Right ventricle myocardium superior (tissue), 1 donor: Measurements from ENCODE around the gene RPS6KL1. TPM values are rescaled to one million over a fixed set of nuclear protein-coding genes. Genes with fewer than 3 reads are reported as not detected.

Experiments
- ATAC-seq: fragments of 200-7000 bp; cut with Tn5 transposase; one replicate; pipeline ENCODE4 v1.9.1; 2020; ENCODE audit warnings: mild to moderate bottlenecking; ENCODE audit not compliant: poor library complexity
- DNase-seq: peaks from one replicate; pipeline ENCODE4 v3.0.0-alpha.2; 2020
- intact Hi-C: fragments of 100-400 bp; cut with DNase I; formaldehyde crosslinking; loops from one replicate; pipeline ENCODE4 v1.11.2; 2022
- total RNA-seq: library from RNA; stranded (reverse); fragmentation: NEBNext Ultra II Directional; extraction: Animal tissue kit (Norgen Biotek cat#: 25700); gene quantifications from one replicate; pipeline ENCODE4 v1.2.1, GENCODE V29; 2021
- donor health status: DM: no; HTN: yes; CAD: no; lungs with severe emphysema.

Gene RPS6KL1
- total RNA-seq, 1 donor from 2014 or later = 16.8 TPM

DNA sequence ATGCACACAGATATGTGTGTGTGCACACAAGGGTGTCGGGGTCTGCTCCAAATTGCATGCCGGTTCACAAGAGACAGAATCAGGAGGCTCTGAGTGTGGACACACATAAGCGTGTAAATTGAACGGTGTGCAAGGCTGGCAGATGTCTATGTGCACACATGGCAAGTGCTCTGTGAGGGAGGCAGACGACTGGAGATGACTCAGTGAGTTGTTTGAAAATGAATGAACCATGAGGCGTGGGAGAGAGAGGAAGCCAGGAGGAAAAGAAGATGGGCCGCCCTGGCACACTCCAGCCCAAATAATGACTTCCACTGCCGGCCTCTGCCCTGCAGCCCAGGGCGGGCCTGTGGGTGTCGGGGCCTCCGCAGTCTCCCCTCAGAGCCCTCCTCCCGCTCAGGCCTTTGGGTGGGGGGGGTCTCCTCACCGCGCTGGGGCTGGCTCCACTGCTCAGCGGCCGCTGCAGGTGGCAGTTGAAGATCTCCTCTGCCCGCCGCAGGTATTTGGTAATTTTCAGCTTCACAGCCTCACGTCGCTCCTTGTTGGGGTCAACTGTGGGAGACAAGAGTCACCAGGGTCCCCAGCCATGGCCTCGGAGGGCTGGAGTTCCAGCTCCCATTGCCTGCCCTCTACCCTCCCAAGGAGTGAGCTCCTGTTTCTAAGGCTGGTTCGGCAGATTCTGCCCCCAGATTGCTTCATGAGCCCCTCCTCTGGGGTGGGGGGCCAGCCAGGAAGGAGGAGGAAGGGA lies 3.5 kb downstream of the RPS6KL1 start:
- intact Hi-C loops = no loop called here
- ATAC-seq = no peak
- no peak for DNase-seq

DNA sequence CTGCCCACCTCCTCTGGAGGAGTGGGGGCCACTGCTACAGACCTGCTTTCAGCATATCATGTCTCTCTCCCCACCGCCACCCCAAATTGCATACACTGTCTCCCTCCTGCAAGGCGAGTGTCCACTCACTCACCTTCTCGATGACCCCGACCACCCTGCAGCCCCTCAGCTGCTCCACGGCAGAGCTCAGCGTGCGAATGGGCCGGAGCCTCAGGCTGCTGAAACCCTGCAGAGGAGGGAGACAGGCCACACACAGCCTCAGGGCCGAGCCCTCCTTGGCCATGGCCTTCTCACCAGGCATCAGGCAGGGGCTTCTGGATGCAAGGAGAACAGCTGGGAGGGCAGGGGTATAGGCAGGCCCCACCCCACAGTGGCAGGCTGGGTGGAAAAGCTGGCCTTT lies 4.7 kb downstream of the RPS6KL1 start:
- ATAC-seq = no peak
- intact Hi-C loops = no loop called here
- DNase-seq = no peak

GRCh38 chr14:74917646-74918081 lies 5.4 kb downstream of the RPS6KL1 start:
- DNase-seq (peak; percentile 89), ATAC-seq (peak; percentile 66)
- intact Hi-C loops = no loop called here

GRCh38 chr14:74917178-74917543 lies 5.9 kb downstream of the RPS6KL1 start:
- DNase-seq (no peak), ATAC-seq (peak; percentile 16)
- intact Hi-C loops = no loop called here

DNA sequence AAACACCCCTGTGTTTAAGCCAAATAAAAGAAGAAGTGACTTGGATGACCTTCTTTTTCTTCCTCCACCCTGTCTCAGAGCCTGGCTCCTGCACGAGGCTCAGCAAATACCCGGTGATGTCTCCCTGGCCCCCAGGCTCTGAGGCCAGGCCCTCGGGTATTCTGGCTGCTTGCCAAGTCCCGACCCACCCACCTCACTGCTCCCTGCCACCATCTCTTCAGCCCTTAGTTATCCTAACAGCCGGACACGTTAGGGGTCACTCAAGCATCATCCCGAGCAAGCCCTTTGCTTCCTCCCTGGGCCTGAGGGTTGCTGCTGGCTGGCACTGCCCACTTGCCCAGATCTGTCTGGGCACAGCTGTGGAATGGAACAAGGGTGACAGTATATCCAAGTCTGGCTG lies 7.2 kb downstream of the RPS6KL1 start:
- intact Hi-C loops = no loop called here
- ATAC-seq (no peak), DNase-seq (no peak)

- intact Hi-C loops = no loop called here
- DNase-seq = no peak
- ATAC-seq = no peak
These were observed 7.6 kb downstream of the RPS6KL1 start for GRCh38 chr14:74915426-74915825.

DNA sequence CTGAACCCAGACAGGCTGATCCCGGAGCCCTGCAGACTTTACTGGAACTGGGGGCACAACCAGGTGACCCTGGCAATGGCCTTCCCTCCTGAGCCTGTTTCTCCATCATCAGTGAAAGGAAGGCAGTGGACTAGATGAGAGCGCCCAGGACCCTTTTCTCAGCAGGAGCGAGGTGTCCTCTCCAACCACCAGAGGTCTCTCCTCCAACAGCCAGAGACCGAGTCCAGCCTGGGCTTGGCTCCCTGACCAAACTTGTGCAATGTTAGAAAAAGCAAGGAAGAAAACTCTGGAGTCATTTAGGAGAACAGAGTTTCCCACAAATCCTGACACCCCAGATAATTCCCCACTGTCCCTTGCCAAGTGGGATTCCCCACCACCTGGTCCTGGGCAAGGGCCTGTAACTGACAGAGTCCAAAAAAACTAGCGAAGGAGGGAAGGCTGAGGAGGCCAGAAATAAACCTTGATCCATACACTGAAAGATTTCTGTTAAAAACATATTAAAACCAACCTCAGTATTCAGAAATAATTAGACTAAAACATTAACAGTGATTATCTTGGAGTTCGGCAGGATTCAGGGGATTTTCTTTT lies 9.0 kb downstream of the RPS6KL1 start:
- intact Hi-C loops = loop anchor here (2.0 kb wide), 1 partner anchor 177 kb away; no protein-coding TSS in a partner anchor
- peak; percentile 82 for DNase-seq
- peak; percentile 37 for ATAC-seq

GRCh38 chr14:74913393-74913910 lies 9.6 kb downstream of the RPS6KL1 start:
- ATAC-seq (no peak), DNase-seq (no peak)
- intact Hi-C loops = loop anchor here (2.0 kb wide), 1 partner anchor 177 kb away; no protein-coding TSS in a partner anchor

- DNase-seq (no peak), ATAC-seq (no peak)
- intact Hi-C loops = loop anchor here (2.0 kb wide), 1 partner anchor 178 kb away; no protein-coding TSS in a partner anchor
These were observed 10.3 kb downstream of the RPS6KL1 start for GRCh38 chr14:74912801-74913200.

DNA sequence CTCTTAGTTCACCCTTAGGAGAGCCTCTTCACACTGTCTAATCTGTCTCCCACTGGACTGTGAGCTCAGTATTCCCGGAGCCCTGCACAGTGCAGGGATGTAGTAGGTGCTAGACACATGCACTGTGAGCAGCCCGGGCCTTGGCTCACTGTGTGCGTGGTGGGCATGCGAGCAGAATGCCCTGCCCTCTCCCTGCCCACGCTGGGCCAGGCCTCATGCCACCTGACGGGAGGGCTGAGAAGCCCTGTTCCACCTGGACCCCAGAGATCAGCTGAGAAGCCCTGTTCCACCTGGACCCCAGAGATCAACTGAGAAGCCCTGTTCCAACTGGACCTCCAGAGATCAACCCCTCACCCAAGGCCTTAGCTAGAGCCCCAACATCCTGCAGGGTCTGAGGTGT lies 10.9 kb downstream of the RPS6KL1 start:
- intact Hi-C loops = loop anchor here (2.0 kb wide), 1 partner anchor 179 kb away; no protein-coding TSS in a partner anchor
- DNase-seq (no peak), ATAC-seq (no peak)

DNA sequence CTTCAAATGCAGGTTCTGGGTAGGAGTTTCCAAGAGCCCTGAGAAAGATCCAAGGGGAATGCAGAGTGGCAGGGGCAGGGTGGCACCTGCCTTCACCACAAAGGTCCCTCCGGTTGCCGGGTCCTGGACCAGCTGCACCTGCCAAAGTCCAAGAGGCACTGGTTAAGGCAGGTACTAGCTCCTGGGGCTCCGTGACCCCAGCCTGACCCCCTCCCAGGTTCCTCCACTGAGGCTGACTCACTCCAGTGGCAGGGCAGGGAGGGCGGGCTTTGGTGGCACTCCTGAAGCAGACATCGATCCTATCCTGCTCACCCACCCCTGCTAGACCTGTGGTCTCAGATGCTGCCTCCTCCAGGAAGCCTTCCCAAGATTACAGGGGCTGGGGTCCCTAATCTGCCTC lies 11.4 kb downstream of the RPS6KL1 start:
- intact Hi-C loops = loop anchor here (2.0 kb wide), 1 partner anchor 179 kb away; no protein-coding TSS in a partner anchor
- no peak for DNase-seq
- ATAC-seq = no peak

DNA sequence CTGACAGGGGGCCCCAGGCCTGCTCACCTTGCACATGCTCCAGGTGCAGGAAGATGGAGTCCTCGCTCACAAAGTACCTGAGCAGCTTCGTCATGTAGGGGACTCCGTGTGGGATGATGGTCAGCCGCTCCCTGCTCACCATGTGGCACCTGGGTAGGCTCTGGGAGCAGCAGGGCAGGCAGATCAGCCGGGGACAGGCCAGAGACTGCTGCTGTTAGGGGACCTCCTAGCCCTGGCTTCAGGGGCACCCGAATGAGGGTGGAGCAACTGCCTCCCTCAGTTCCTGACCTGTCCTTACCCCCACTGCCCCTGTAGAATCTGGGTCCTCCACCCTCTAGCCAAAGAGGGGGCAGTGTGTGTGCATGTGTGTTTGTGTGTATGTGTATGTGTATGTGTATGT lies 11.8 kb downstream of the RPS6KL1 start:
- intact Hi-C loops = no loop called here
- DNase-seq (no peak), ATAC-seq (no peak)

- no peak for ATAC-seq
- intact Hi-C loops = no loop called here
- DNase-seq = no peak
These were observed 12.5 kb downstream of the RPS6KL1 start for GRCh38 chr14:74910556-74910955.

GRCh38 chr14:74909911-74910310 lies 13.1 kb downstream of the RPS6KL1 start:
- intact Hi-C loops = no loop called here
- no peak for DNase-seq
- ATAC-seq = no peak

- intact Hi-C loops = no loop called here
- no peak for DNase-seq
- no peak for ATAC-seq
These were observed 13.6 kb downstream of the RPS6KL1 start for GRCh38 chr14:74909501-74909900.

- ATAC-seq = no peak
- intact Hi-C loops = no loop called here
- no peak for DNase-seq
These were observed 14.2 kb downstream of the RPS6KL1 start for GRCh38 chr14:74908861-74909341.

DNA sequence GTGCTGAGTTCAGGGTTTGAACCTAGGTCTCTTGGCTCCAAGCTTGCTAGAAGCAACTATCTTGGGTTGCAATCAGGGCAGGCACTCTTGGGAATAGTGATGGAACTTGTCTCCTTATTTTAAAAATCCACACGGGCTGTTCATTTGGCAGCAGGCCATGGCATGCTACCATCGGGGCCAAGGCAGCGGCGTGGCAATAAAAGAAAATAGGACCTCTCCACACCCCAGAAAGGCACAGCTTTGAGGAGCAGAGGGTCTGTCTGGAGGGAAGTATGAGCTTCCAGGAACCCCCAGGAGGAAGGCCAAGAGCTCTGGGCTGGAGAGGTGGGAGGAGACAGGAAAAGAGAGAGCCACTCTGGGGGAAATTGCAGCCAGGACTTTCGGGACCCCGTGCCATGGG lies 15.3 kb downstream of the RPS6KL1 start:
- DNase-seq (no peak), ATAC-seq (peak; percentile 4)
- intact Hi-C loops = no loop called here

DNA sequence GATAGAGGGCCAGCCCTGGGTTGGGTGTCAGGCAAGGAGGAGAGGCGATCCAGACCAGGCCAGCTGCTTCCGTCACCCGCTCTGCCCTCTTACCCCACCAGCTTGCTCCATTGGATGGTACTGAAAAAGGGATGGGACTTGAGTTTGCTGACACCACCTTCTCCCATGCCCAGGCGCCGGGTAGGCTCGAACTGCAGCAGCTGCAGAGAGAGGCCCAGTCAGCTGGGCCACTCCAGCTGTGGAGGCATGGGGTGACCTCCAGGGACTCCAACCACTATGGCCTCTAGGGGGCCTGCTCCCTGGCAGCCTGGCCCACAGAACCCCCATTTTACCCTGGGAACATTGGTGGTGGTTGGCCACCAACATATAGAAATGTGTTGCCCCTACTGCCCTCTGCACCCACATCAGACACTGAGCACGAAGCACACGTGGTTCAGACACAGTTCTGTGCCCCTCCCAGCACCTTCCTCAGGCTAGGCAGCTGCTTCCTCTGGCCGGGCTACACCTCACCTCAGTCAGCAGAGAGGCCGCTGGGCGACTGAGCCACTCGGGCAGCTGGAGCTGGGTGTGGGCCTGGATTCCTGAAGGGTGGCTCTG lies 16.0 kb downstream of the RPS6KL1 start:
- peak; percentile 19 for ATAC-seq
- DNase-seq = no peak
- intact Hi-C loops = no loop called here

GRCh38 chr14:74905595-74906142 lies 17.4 kb downstream of the RPS6KL1 start:
- intact Hi-C loops = no loop called here
- DNase-seq (peak; percentile 82), ATAC-seq (peak; percentile 58)
